Central memory CD8-positive, alpha-beta T cell (primary cell): ENCODE results near the gene DDX10.

Experiments
- ATAC-seq: fragments of 150-1000 bp; cut with Tn5 transposase; replicated peaks from 2 replicates; pipeline ENCODE4 v1.10.0; 2022; ENCODE audit warnings: mild to moderate bottlenecking, moderate FRiP score, moderate number of reproducible peaks; ENCODE audit not compliant: poor library complexity, severe bottlenecking; ENCODE audit errors: extremely low read depth
- DNase-seq, 2 donors: peaks; one replicate each; pipeline ENCODE4 v3.0.0; 2021; ENCODE audit warnings: low spot score in 2 of 2
- H3K27ac Mint-ChIP-seq: one replicate; pipeline ENCODE4 v1.8.0; 2022; ENCODE audit warnings: low read depth, mild to moderate bottlenecking, moderate library complexity, mixed read lengths
- H3K27me3 Mint-ChIP-seq: one replicate; pipeline ENCODE4 v1.8.0; 2022; ENCODE audit warnings: mixed read lengths
- H3K36me3 Mint-ChIP-seq: one replicate; pipeline ENCODE4 v1.8.0; 2022; ENCODE audit warnings: mild to moderate bottlenecking, moderate library complexity, mixed read lengths; ENCODE audit not compliant: insufficient read depth
- H3K4me1 Mint-ChIP-seq: one replicate; pipeline ENCODE4 v1.8.0; 2022; ENCODE audit warnings: mixed read lengths
- H3K4me3 Mint-ChIP-seq: one replicate; pipeline ENCODE4 v1.8.0; 2022; ENCODE audit warnings: mild to moderate bottlenecking, moderate library complexity, mixed read lengths
- H3K9me3 Mint-ChIP-seq: one replicate; pipeline ENCODE4 v1.8.0; 2022; ENCODE audit warnings: mixed read lengths

DDX10 gene

GRCh38 chr11:108881131-108881530 lies 216.3 kb downstream of the DDX10 start:
- H3K36me3 Mint-ChIP-seq, result no peaks in the 10 kb centered on the region
- DNase-seq (no peak), ATAC-seq (no peak)
- no peaks in the 10 kb centered on the region for H3K9me3 Mint-ChIP-seq
- no peaks in the 10 kb centered on the region for H3K4me1 Mint-ChIP-seq
- H3K4me3 Mint-ChIP-seq, result no peak overlapping the region
- no peaks in the 10 kb centered on the region for H3K27me3 Mint-ChIP-seq
- no peak overlapping the region for H3K27ac Mint-ChIP-seq

- Mint-ChIP-seq H3K36me3 (no peaks in the 10 kb centered on the region), H3K4me3 (no peak overlapping the region), H3K27ac (no peak overlapping the region)
Observed at GRCh38 chr11:108882211-108882831, 217.5 kb downstream of the DDX10 start.

GRCh38 chr11:108886005-108886659 lies 221.3 kb downstream of the DDX10 start:
- H3K27me3 Mint-ChIP-seq, result no peaks in the 10 kb centered on the region

More at GRCh38 chr11:108882211-108882831, 217.5 kb downstream of the DDX10 start:
- Mint-ChIP-seq H3K9me3 (no peaks in the 10 kb centered on the region), H3K27me3 (no peaks in the 10 kb centered on the region), H3K4me1 (no peaks in the 10 kb centered on the region)
- DNase-seq, result no peak
- no peak for ATAC-seq

GRCh38 chr11:108886660-108887009 lies 221.8 kb downstream of the DDX10 start:
- H3K4me1 Mint-ChIP-seq, result no peaks in the 10 kb centered on the region
- H3K36me3 Mint-ChIP-seq, result no peaks in the 10 kb centered on the region
- H3K4me3 Mint-ChIP-seq, result no peak overlapping the region
- no peaks in the 10 kb centered on the region for H3K27me3 Mint-ChIP-seq
- DNase-seq, result no peak
- H3K9me3 Mint-ChIP-seq, result no peaks in the 10 kb centered on the region
- H3K27ac Mint-ChIP-seq, result no peak overlapping the region
- no peak for ATAC-seq

More at GRCh38 chr11:108886005-108886659, 221.3 kb downstream of the DDX10 start:
- ATAC-seq (no peak), DNase-seq (no peak)
- no peak overlapping the region for H3K27ac Mint-ChIP-seq
- no peaks in the 10 kb centered on the region for H3K36me3 Mint-ChIP-seq
- no peaks in the 10 kb centered on the region for H3K4me1 Mint-ChIP-seq
- no peaks in the 10 kb centered on the region for H3K9me3 Mint-ChIP-seq
- H3K4me3 Mint-ChIP-seq, result no peak overlapping the region

GRCh38 chr11:108887436-108888238 lies 222.8 kb downstream of the DDX10 start:
- no peak overlapping the region for H3K4me3 Mint-ChIP-seq
- H3K9me3 Mint-ChIP-seq, result no peaks in the 10 kb centered on the region
- no peak overlapping the region for H3K27ac Mint-ChIP-seq
- DNase-seq, result no peak
- no peaks in the 10 kb centered on the region for H3K4me1 Mint-ChIP-seq
- ATAC-seq, result no peak
- H3K36me3 Mint-ChIP-seq, result no peaks in the 10 kb centered on the region
- no peaks in the 10 kb centered on the region for H3K27me3 Mint-ChIP-seq

GRCh38 chr11:108890482-108891105 lies 225.7 kb downstream of the DDX10 start:
- no peak overlapping the region for H3K4me3 Mint-ChIP-seq
- DNase-seq, result no peak
- H3K27me3 Mint-ChIP-seq, result no peaks in the 10 kb centered on the region
- H3K27ac Mint-ChIP-seq, result no peak overlapping the region
- ATAC-seq, result no peak
- H3K36me3 Mint-ChIP-seq, result no peaks in the 10 kb centered on the region
- H3K4me1 Mint-ChIP-seq, result no peaks in the 10 kb centered on the region
- no peaks in the 10 kb centered on the region for H3K9me3 Mint-ChIP-seq

- DNase-seq (no peak), ATAC-seq (no peak)
- H3K27me3 Mint-ChIP-seq, result no peaks in the 10 kb centered on the region
- no peaks in the 10 kb centered on the region for H3K36me3 Mint-ChIP-seq
- H3K4me3 Mint-ChIP-seq, result no peak overlapping the region
- H3K4me1 Mint-ChIP-seq, result no peaks in the 10 kb centered on the region
- H3K9me3 Mint-ChIP-seq, result no peaks in the 10 kb centered on the region
- no peak overlapping the region for H3K27ac Mint-ChIP-seq
Observed at GRCh38 chr11:108891143-108891542, 226.3 kb downstream of the DDX10 start.

- ATAC-seq, result no peak
Observed at GRCh38 chr11:108891909-108892511, 227.1 kb downstream of the DDX10 start.

GRCh38 chr11:108895579-108896480 lies 231.0 kb downstream of the DDX10 start:
- Mint-ChIP-seq H3K27me3 (no peaks in the 10 kb centered on the region), H3K36me3 (no peaks in the 10 kb centered on the region), H3K4me1 (no peaks in the 10 kb centered on the region), H3K4me3 (no peak overlapping the region), H3K27ac (no peak overlapping the region), H3K9me3 (no peaks in the 10 kb centered on the region)
- ATAC-seq, result no peak
- DNase-seq, result no peak

More at GRCh38 chr11:108891909-108892511, 227.1 kb downstream of the DDX10 start:
- H3K27ac Mint-ChIP-seq, result no peak overlapping the region
- no peaks in the 10 kb centered on the region for H3K27me3 Mint-ChIP-seq
- no peak overlapping the region for H3K4me3 Mint-ChIP-seq
- DNase-seq, result no peak
- no peaks in the 10 kb centered on the region for H3K9me3 Mint-ChIP-seq
- H3K4me1 Mint-ChIP-seq, result no peaks in the 10 kb centered on the region
- no peaks in the 10 kb centered on the region for H3K36me3 Mint-ChIP-seq

- H3K9me3 Mint-ChIP-seq, result no peaks in the 10 kb centered on the region
- H3K27me3 Mint-ChIP-seq, result no peaks in the 10 kb centered on the region
- no peak overlapping the region for H3K4me3 Mint-ChIP-seq
- no peak for ATAC-seq
- no peaks in the 10 kb centered on the region for H3K36me3 Mint-ChIP-seq
- no peak for DNase-seq
- H3K27ac Mint-ChIP-seq, result no peak overlapping the region
- H3K4me1 Mint-ChIP-seq, result no peaks in the 10 kb centered on the region
Observed at GRCh38 chr11:108897071-108897481, 232.2 kb downstream of the DDX10 start.

GRCh38 chr11:108897916-108898315 lies 233.0 kb downstream of the DDX10 start:
- Mint-ChIP-seq H3K27ac (no peak overlapping the region), H3K4me1 (no peaks in the 10 kb centered on the region), H3K9me3 (no peaks in the 10 kb centered on the region), H3K27me3 (no peaks in the 10 kb centered on the region), H3K36me3 (no peaks in the 10 kb centered on the region), H3K4me3 (no peak overlapping the region)
- ATAC-seq, result no peak
- no peak for DNase-seq
